ENCODE measurements around the gene MPEG1. TPM values are rescaled to one million over a fixed set of nuclear protein-coding genes. Genes with fewer than 3 reads are reported as not detected.

MPEG1 gene
- total RNA-seq, 1 donor from 2014 or later: 48.9 TPM

- Histone ChIP-seq H3K9me3 (no peaks in the 10 kb centered on the region), H3K27me3 (ENCODE audit: low read depth) (no peaks in the 10 kb centered on the region), H3K36me3 (peaks cover 27% of the 10 kb centered on the region), H3K4me1 (peaks cover 84% of the 10 kb centered on the region), H3K27ac (peak overlapping the region; percentile 63), H3K4me3 (no peak overlapping the region)
- peak; percentile 65 for DNase-seq
- intact Hi-C loops (cut with DNase I): no loop called here
- TF ChIP-seq, protein P1, sequence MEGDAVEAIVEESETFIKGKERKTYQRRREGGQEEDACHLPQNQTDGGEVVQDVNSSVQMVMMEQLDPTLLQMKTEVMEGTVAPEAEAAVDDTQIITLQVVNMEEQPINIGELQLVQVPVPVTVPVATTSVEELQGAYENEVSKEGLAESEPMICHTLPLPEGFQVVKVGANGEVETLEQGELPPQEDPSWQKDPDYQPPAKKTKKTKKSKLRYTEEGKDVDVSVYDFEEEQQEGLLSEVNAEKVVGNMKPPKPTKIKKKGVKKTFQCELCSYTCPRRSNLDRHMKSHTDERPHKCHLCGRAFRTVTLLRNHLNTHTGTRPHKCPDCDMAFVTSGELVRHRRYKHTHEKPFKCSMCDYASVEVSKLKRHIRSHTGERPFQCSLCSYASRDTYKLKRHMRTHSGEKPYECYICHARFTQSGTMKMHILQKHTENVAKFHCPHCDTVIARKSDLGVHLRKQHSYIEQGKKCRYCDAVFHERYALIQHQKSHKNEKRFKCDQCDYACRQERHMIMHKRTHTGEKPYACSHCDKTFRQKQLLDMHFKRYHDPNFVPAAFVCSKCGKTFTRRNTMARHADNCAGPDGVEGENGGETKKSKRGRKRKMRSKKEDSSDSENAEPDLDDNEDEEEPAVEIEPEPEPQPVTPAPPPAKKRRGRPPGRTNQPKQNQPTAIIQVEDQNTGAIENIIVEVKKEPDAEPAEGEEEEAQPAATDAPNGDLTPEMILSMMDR (IDR thresholded peaks at IDR 0.05): peak; percentile 69
- peak; percentile 76 to 77 for ATAC-seq
Measured at GRCh38 chr11:59186130-59186594, 26.6 kb downstream of the MPEG1 start.

- H3K4me1 ChIP-seq: peaks cover 80% of the 10 kb centered on the region
- intact Hi-C loops (cut with DNase I): no loop called here
- TF ChIP-seq, protein P1 (IDR thresholded peaks at IDR 0.05): no peak
- peaks cover 20% of the 10 kb centered on the region for H3K36me3 ChIP-seq
- H3K4me3 ChIP-seq: no peak overlapping the region
- H3K27ac ChIP-seq: peak overlapping the region; percentile 63
- ATAC-seq (peak in 1 of 2 donors; percentile 22), DNase-seq (no peak)
- no peaks in the 10 kb centered on the region for H3K27me3 ChIP-seq (ENCODE audit: low read depth)
- no peaks in the 10 kb centered on the region for H3K9me3 ChIP-seq
Measured at GRCh38 chr11:59185386-59185945, 27.3 kb downstream of the MPEG1 start.

- intact Hi-C loops (cut with DNase I): no loop called here
- no peak for DNase-seq
- TF ChIP-seq, protein P1 (IDR thresholded peaks at IDR 0.05): no peak
- Histone ChIP-seq H3K27ac (peak overlapping the region; percentile 63), H3K9me3 (no peaks in the 10 kb centered on the region), H3K36me3 (peaks cover 15% of the 10 kb centered on the region), H3K4me1 (peaks cover 73% of the 10 kb centered on the region), H3K27me3 (ENCODE audit: low read depth) (no peaks in the 10 kb centered on the region), H3K4me3 (no peak overlapping the region)
- ATAC-seq: no peak
Measured at GRCh38 chr11:59184691-59185339, 27.9 kb downstream of the MPEG1 start.

- TF ChIP-seq, protein P1 (IDR thresholded peaks at IDR 0.05): no peak
- ATAC-seq: no peak
- Histone ChIP-seq H3K36me3 (peaks cover 15% of the 10 kb centered on the region), H3K4me1 (peaks cover 67% of the 10 kb centered on the region), H3K4me3 (no peak overlapping the region), H3K27ac (peak overlapping the region; percentile 63), H3K27me3 (ENCODE audit: low read depth) (no peaks in the 10 kb centered on the region), H3K9me3 (no peaks in the 10 kb centered on the region)
- intact Hi-C loops (cut with DNase I): no loop called here
- DNase-seq: no peak
Measured at GRCh38 chr11:59183771-59184170, 29.0 kb downstream of the MPEG1 start.

DNA sequence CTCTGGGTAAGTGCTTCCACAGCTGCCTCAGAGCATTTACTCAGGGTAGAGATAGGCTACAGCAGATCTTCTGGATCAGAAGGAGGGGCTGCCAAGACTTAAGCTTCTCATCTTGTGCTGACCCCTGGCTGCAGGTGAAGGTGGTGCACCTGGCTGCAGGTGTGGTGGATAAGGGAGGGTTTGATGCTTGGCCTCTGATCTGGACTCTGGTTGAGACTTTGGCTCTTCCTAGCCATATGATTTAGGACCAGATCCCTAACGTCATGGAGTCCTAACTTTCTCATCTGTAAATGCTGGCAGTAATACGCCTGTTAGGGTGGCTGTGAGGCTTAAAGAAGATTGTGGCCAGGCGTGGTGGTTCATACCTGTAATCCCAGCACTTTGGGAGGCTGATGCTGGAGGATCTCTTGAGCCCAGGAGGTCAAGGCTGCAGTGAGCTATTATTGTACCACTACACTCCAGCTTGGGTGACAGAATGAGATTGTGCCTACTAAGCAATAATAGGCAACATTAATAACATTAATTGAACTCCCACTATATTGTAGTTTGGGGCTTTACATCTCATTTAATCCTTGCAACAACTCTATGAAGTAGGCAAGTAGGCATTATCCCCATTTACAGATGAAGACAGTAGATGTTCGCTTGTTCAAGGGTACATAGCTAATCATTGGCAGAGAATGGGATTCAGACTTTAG lies 30.1 kb downstream of the MPEG1 start:
- H3K27ac ChIP-seq: no peak overlapping the region
- no peaks in the 10 kb centered on the region for H3K27me3 ChIP-seq (ENCODE audit: low read depth)
- H3K9me3 ChIP-seq: no peaks in the 10 kb centered on the region
- no peak for DNase-seq
- TF ChIP-seq, protein P1 (IDR thresholded peaks at IDR 0.05): peak; percentile 40
- no peak for ATAC-seq
- no peak overlapping the region for H3K4me3 ChIP-seq
- H3K36me3 ChIP-seq: peaks cover 15% of the 10 kb centered on the region
- intact Hi-C loops (cut with DNase I): no loop called here
- peaks cover 67% of the 10 kb centered on the region for H3K4me1 ChIP-seq

All from lower lobe of right lung (tissue), 2 donors.